Urinary bladder (tissue), 4 donors: ENCODE measurements around the gene PRXL2B. TPM values are rescaled to one million over a fixed set of nuclear protein-coding genes. Genes with fewer than 3 reads are reported as not detected.
A peak's percentile ranks its signal among the peaks of the same experiment; 100 is the strongest.
"Not testable (repeated sequence)": the region's sequence is repeated elsewhere in the genome, so short reads cannot be mapped to it uniquely, and the experiment has no call there.

ENCODE experiments used
- DNase-seq: peaks from one replicate; pipeline ENCODE4 v3.0.0-alpha.2; 2015; ENCODE audit errors: extremely low spot score
- H3K27ac ChIP-seq: one replicate; pipeline ENCODE4 v1.5.1; 2013; ENCODE audit warnings: low read depth, mild to moderate bottlenecking, moderate library complexity
- H3K36me3 ChIP-seq: one replicate; pipeline ENCODE4 v1.6.1; 2013; ENCODE audit warnings: mild to moderate bottlenecking, moderate library complexity; ENCODE audit not compliant: insufficient read depth
- H3K4me1 ChIP-seq: one replicate; pipeline ENCODE4 v1.6.1; 2013; ENCODE audit warnings: mild to moderate bottlenecking, moderate library complexity; ENCODE audit not compliant: insufficient read depth
- H3K4me3 ChIP-seq: one replicate; pipeline ENCODE4 v1.5.1; 2013; ENCODE audit warnings: low read depth, low read length
- WGBS: extraction: QIAGEN DNeasy Blood & Tissue Kit; methylation state at CpG from one replicate; pipeline ENCODE4 v1.1.7; 2013; 5-methylcytosine and 5-hydroxymethylcytosine counted together
- polyA plus RNA-seq: library from polyadenylated mRNA; stranded (reverse); fragments of 200-250 nt; gene quantifications from one replicate; pipeline ENCODE4 v1.2.3, GENCODE V29; 2013
- total RNA-seq: library from RNA; depleted of rRNA; stranded (reverse); fragments of >200 nt; gene quantifications from one replicate; pipeline ENCODE4 v1.2.3, GENCODE V29; 2014
- donor health status: healthy with polysubstance abuse.
- donor health status: healthy.

Gene PRXL2B
- total and polyA plus RNA-seq, 2 donors = 8.9 to 25.0 TPM

DNA sequence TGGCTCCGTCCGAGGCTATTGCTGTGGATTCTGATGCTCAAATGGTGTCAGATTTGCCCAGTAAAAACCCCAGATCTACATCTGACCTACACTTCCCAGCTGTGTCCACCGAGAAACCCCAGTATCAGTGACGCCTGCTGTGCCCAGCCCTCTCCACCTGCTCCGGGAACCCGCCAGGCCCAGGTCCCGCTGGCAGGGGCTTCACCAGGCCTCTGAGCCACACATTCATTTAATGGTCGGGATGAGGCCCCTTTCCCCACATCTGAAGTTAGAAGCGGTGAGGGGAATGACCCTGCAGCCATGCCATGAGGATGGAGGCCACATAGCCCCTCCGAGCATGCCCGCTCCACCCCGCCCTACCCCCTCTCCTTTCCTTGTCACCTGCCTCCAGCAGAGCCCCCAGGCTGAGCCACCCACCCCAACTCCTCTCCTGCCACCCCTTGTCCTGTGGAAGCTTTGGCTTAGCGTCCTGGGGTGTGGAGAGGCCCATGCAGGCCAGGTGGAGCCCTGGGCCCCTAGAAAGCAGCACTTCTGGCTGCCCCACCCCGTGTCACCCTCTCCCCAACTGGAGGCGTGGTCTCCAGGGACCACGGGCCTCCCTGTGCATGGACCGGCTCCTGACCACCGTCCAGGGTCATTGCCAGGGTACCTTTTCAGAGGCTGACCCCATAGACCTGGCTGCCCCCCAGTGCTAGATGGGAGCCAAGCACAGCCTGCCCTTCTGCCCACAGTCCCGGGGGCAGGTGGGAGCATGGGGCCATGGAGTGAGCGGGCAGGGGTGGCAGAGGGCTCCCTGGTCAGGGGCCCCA lies 22.4 kb upstream of the PRXL2B start:
- DNase-seq = no peak
- 77% methylated on average over 20 of the region's 20 CpGs for WGBS
- H3K4me1 ChIP-seq = no peaks in the 10 kb centered on the region
- H3K27ac ChIP-seq = no peak overlapping the region
- no peak overlapping the region for H3K4me3 ChIP-seq
- H3K36me3 ChIP-seq = no peaks in the 10 kb centered on the region

DNA sequence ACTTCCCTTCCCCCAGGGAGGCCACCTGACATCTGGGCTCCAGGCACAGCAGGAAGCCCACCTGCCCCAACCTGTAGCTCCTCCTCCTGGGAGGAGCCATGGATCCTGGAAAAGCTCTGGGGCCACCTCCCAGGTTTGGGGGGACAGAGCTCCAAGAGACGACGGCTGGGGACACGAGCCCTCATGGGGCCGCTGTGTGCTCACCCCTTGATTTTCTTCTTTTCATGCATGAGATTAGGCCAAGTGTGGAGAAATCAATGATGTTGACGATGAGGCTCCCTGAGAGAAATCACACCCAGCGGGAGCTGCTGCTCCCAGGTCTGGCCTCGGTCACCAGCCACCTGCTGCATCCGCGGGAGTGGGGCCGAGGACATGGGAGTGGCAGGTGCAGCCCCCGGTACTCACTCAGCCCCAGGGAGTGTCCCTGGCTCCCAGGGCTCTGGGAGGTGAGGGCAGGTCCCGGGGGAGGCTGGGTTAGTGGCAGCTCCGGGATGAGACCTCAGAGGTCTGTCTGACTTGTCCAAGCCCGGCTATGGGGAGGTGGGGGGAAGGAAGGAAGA lies 21.7 kb upstream of the PRXL2B start:
- H3K36me3 ChIP-seq = no peaks in the 10 kb centered on the region
- 51% methylated on average over 14 of the region's 14 CpGs for WGBS
- H3K27ac ChIP-seq = no peak overlapping the region
- no peaks in the 10 kb centered on the region for H3K4me1 ChIP-seq
- no peak for DNase-seq
- H3K4me3 ChIP-seq = no peak overlapping the region

DNA sequence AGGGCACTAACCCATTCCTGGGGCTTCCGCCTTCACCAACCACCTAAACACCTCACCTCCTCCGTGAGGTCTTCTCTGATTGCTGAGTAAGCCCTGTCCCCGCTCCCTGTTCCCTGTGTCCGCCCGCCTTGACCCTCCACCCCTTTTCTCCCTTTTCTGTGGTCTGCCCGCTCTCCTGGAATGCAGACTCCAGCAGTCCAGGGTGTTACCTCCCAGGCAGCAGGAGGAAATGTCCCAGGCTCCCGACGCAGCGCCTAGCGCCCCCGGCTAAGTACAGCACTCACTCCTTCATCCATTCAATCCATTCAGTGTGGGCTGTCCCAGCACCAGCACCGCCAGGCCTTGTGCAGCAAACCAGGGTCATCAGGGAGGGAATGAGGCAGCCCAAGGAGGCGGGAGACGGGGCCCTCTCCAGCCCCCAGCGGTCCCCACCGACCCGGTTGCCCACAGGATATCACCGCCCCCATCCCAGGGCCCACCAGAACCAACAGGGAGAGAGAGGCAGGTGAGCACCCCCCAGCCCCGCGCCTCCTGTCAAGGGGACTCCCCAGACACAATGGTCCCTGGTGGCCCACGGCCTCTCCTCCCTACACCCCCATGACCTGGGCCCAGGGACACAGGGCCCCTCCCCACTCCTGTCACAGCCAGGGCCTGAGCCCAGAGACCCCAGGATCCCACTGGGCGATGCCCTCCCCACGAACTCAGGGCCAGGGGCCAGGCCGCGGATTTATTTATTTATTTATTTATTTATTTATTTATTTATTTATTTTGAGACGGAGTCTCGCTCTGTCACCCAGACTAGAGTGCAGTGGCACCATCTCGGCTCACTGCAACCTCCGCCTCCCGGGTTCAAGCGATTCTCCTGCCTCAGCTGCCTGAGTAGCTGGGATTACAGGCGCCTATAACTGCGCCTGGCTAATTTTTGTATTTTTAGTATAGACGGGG lies 20.2 kb upstream of the PRXL2B start:
- WGBS = 73% methylated on average over 34 of the region's 34 CpGs
- no peak overlapping the region for H3K27ac ChIP-seq

DNA sequence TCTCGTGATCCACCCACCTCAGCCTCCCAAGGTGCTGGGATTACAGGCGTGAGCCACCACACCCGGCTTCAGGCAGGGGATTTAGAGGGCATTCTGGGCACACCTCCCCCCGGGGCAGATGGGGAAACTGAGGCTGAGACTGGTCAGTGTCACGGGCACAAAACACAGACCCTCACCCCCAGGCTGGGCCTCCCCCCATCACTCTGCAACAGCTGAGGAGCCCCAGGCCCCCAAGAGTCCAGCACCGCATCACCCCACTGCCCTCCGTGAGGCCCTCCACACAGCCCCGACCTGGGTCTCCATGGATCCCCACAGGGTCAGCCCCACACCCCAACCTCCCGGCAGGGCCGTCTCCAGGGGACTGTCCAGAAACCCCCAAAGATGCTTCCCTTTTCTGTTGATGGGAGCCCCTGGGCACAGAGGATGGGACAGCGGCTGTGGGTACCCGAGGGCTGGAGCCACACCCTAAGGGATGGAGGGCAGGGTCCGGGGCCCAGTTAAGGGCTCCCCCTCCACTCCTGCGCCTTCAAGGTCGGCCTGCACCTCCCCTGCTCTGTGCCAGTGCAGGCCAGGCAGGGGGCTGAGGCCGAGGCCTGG lies 19.4 kb upstream of the PRXL2B start:
- no peak for DNase-seq
- WGBS = 84% methylated on average over 16 of the region's 16 CpGs
- Histone ChIP-seq H3K36me3 (no peaks in the 10 kb centered on the region), H3K4me3 (no peak overlapping the region), H3K27ac (no peak overlapping the region), H3K4me1 (no peaks in the 10 kb centered on the region)

More for the DNA sequence above, 20.2 kb upstream of the PRXL2B start:
- no peaks in the 10 kb centered on the region for H3K4me1 ChIP-seq
- no peak overlapping the region for H3K4me3 ChIP-seq
- no peak for DNase-seq
- no peaks in the 10 kb centered on the region for H3K36me3 ChIP-seq

DNA sequence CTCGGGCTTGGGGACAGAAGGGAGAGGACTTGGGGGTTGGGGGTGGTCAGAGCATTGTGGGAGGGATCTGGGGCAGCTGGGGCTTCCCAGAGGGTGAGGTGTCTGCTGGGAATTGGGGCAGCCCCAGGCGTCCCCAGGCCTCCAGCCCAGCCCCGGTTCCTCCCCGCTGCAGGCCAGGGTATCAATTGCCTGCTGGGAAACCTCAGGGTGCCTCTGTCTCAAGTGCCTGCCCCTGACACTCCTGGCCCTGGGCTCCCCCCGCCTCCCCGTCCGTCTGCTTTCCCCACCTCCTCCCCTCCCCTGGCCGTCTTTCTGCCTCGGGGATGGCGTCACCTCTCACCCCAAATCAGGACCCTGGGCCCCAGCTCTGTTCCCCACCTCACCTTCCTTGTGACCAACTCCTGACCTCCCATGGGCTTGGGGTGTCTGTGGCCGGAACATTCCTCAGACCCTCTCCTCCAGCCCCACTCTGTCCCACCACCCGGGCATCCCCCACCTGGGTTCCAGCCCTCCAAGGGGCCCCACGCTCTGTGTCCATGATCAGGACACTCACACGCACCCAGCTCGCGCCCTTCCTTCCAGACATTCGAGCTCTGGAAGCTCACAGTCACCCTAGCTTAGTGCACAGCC lies 18.3 kb upstream of the PRXL2B start:
- not testable (repeated sequence) for H3K27ac ChIP-seq, DNase-seq, H3K4me1 ChIP-seq, H3K4me3 ChIP-seq, H3K36me3 ChIP-seq
- 44% methylated on average over 13 of the region's 17 CpGs for WGBS

DNA sequence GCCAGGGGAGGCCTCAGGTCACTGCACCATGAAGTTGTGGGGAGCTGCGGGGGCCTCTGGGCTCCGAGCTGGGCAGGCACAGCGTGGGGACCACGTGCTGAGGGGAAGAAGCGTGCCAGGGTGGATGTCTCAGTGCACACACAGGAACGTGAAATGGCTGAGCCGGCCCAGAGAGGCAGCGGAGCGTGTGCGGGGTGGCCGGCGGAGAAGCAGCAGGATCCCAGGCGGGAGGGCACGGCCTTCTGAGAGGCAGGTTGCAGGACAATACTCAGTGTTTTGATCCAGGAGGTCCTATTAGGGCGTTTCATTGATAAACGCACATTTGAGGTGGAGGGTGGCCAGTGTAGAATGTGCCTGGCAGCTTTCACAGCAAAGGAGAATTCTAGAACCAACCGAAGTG lies 17.5 kb upstream of the PRXL2B start:
- H3K36me3 ChIP-seq = no peaks in the 10 kb centered on the region
- WGBS = 75% methylated on average over 17 of the region's 17 CpGs
- no peak overlapping the region for H3K4me3 ChIP-seq
- DNase-seq = no peak
- H3K27ac ChIP-seq = no peak overlapping the region
- no peaks in the 10 kb centered on the region for H3K4me1 ChIP-seq

DNA sequence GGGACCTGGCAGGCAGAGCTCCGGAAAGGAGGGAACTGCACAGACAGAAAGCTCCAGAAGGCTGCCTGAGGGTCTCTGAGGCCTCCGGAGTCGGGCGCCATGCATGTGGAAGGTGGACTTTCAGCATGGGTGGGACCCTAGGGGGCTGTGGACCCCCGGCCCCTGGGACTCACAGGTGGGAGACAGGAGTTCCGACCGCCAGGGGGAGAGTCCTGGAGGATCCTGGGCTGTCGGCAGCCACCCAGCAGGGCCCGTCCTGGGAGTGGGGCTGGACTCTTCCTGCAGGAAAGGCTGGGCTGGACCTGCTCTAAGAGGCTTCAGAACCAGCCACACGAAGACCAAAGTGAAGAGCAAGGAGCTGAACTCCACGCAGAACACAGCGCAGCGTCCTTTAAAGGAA lies 16.9 kb upstream of the PRXL2B start:
- H3K27ac ChIP-seq, DNase-seq, H3K36me3 ChIP-seq, H3K4me3 ChIP-seq, H3K4me1 ChIP-seq: not testable (repeated sequence)
- 79% methylated on average over 13 of the region's 13 CpGs for WGBS

DNA sequence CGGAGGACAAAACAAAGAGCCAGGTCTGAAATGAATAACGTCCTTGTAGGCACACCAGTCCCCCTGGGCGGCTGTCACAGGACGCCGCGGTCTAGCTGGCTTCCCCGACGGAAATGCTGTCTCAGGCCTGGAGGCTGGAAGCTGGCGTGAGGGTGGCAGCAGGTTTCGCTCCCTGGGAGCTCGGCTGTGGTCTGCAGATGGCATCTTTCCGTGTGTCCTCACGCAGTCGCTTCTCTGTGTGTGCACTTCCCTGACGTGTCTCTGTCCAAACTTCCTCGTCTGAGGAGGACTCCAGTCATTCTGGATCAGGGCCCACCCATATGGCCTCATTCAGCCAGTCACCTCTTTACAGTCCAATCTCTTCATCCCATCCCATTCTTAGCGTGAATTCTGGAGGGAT lies 16.2 kb upstream of the PRXL2B start:
- 80% methylated on average over 17 of the region's 17 CpGs for WGBS

DNA sequence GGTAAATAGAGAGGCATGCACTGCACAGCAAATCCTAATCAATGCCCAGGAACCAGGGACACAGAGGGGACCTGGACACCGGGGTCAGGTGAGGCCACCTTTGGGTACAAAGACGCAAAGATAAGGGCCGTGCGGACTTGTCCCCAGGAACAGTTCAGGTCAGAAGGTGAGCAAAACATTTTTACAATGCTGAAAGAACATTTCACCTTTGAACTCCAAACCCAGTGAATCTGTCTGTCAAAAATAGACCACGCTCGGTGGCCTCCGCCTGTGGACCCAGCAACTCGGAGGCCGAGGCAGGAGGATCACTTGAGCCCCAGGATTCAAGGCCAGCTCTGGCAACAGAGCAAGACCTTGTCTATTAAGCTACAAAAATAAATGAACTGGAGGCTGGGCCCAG lies 15.2 kb upstream of the PRXL2B start:
- no peaks in the 10 kb centered on the region for H3K4me1 ChIP-seq
- no peak overlapping the region for H3K27ac ChIP-seq
- H3K4me3 ChIP-seq = no peak overlapping the region
- 84% methylated on average over 9 of the region's 9 CpGs for WGBS
- DNase-seq = no peak
- H3K36me3 ChIP-seq = no peaks in the 10 kb centered on the region

More for the DNA sequence above, 16.2 kb upstream of the PRXL2B start:
- no peaks in the 10 kb centered on the region for H3K36me3 ChIP-seq
- H3K27ac ChIP-seq = no peak overlapping the region
- H3K4me1 ChIP-seq = no peaks in the 10 kb centered on the region
- no peak overlapping the region for H3K4me3 ChIP-seq
- DNase-seq = no peak

DNA sequence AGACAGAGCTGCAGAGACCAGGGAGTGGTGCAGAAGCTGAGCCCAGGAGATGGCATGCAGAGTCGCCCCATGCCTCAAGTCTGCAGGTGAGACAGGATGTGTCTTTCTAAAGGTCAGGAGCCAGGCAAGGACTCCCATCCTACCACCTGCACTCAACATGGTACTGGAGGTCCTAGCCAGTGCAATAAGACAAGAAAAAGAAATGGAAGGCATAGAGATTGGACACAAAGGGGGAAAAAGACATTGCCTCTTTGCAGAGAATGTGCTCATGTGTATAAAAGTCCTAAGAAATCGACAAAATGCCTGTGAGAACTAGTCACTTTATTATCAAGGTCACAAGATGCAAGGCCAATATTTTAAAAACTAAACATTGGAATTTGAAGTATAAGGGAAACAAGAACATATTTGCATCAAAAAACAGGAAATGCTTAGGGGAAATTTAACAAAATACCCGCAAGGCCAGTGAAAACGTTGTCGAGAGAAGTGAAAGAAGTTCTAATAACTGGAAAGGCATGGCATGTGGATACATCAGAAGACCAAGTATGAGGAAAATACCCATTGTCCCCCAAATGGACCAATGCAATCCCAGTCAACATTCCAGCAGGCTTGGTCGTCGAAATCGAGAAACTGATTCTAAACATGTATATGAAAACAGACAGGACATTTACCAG lies 13.2 kb upstream of the PRXL2B start:
- no peak overlapping the region for H3K4me3 ChIP-seq
- no peak for DNase-seq
- 89% methylated on average over 8 of the region's 8 CpGs for WGBS

DNA sequence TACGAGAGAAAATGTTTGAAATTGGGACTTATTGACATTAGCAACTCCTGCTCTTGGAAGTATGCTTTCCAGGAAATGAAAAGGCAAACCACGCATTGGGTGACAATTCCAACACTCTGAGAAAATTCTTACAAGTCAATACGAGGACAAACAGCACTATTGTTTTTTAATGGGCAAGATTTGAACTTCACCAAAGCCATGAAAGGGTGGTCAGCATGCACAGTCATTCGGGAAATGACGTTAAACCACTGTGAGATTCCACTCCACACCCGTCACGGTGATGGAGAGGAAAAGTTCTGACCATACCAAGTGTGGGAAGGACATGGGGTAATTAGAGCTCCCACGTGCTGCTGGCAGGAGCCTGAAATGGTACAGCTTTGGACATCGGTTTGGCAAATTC lies 12.2 kb upstream of the PRXL2B start:
- DNase-seq = no peak
- WGBS = 83% methylated on average over 9 of the region's 9 CpGs
- no peak overlapping the region for H3K4me3 ChIP-seq
- no peaks in the 10 kb centered on the region for H3K4me1 ChIP-seq
- no peak overlapping the region for H3K27ac ChIP-seq
- H3K36me3 ChIP-seq = no peaks in the 10 kb centered on the region

More for the DNA sequence above, 13.2 kb upstream of the PRXL2B start:
- no peaks in the 10 kb centered on the region for H3K36me3 ChIP-seq
- H3K27ac ChIP-seq = no peak overlapping the region
- H3K4me1 ChIP-seq = no peaks in the 10 kb centered on the region

DNA sequence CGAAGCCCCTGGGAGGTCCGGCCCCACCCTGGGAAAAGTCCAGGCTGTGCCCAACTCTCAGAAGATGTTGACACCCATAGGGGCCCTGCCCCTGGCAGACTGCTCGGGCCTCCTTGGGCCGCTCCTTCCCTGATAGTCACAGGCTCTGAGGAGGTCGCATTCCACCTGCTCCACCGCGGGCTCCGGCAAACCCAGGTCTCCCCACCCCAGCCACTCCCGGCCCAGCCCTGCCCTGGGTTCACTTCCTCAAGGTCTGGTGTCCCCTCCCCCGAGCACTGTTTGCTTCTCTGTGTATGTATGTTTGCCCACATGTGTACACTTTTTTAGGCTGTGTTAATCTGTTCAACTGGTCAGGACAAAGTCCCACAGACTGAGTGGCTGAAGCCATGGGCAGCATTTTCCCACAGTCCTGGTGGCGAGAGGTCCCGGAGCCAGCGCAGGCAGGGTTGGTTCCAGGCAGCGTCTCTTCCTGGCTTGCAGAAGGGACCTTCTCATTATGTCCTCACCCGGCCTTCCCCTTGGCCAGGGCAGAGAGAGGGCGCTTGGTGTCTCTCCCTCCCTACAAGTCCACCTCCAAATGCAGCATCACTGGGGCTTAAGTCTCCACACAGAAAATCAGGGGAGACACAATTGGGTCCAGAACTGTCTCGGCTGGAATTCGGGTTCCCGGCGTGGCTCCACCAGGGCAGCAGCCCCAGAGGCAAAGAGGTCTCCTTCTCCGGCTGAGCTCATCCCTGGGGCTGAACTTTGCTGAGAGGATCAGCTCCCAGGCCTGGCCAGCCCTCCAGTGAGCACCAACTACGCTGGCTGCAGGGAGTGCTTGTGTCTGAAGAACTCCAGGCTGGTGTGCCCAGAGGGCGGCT lies 10.5 kb upstream of the PRXL2B start:
- peak overlapping the region; percentile 2 for H3K27ac ChIP-seq
- no peak overlapping the region for H3K4me3 ChIP-seq
- H3K36me3 ChIP-seq = no peaks in the 10 kb centered on the region
- WGBS = 77% methylated on average over 23 of the region's 23 CpGs
- H3K4me1 ChIP-seq = no peaks in the 10 kb centered on the region
- no peak for DNase-seq
